ENCODE measurements around the gene LYVE1.

DNA sequence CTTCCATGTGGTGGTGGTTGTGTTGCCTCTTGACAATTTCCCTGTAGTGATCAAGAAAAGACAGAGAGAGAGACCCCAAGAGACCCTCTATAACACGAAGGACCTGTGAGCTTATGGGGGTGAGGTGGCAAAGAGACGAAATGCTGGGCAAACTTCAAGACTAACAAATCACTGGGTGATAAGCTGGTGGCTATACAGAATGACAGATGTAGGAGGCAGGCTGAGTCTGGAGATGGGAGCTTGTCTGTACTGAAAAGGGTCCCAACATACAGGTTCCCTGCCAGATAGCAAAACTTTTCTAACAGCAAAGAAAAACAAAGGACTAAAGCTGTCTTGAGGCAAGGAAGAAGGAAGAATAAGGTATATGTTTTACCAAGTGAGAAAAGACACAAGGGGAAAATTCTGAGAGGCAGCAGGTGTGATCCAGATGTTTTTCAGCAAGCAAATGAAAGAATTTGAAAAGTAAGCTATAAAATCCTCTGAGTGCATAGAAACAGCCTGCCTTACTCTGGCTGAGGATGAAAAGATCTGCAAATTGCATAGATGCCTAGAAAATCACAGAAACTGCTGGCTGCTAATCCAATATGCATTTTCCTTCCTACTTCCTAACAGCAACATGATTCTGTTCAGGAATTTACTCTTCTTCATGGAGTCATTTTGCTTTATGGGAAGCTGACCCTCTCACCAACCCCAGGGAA is 21.9 kb upstream of the LYVE1 start:
- TF ChIP-seq POLR2A (IDR thresholded peaks at IDR 0.05): no peak
- TF ChIP-seq, protein P1, sequence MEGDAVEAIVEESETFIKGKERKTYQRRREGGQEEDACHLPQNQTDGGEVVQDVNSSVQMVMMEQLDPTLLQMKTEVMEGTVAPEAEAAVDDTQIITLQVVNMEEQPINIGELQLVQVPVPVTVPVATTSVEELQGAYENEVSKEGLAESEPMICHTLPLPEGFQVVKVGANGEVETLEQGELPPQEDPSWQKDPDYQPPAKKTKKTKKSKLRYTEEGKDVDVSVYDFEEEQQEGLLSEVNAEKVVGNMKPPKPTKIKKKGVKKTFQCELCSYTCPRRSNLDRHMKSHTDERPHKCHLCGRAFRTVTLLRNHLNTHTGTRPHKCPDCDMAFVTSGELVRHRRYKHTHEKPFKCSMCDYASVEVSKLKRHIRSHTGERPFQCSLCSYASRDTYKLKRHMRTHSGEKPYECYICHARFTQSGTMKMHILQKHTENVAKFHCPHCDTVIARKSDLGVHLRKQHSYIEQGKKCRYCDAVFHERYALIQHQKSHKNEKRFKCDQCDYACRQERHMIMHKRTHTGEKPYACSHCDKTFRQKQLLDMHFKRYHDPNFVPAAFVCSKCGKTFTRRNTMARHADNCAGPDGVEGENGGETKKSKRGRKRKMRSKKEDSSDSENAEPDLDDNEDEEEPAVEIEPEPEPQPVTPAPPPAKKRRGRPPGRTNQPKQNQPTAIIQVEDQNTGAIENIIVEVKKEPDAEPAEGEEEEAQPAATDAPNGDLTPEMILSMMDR (IDR thresholded peaks at IDR 0.05): no peak
